CD4-positive, alpha-beta T cell treated with Interleukin-4 for 1 hour (primary cell): ENCODE data around the gene EXOSC9.
"Not testable (repeated sequence)": the region's sequence is repeated elsewhere in the genome, so short reads cannot be mapped to it uniquely, and the experiment has no call there.

Experiments used
- DNase-seq, 2 donors: peaks; one replicate each; pipeline ENCODE4 v3.0.0-alpha.2; 2020 to 2022

The EXOSC9 gene

GRCh38 chr4:121800961-121801714 is at the start of gene EXOSC9:
Gene EXOSC9, plus strand, starts transcription at chr4:121801323. Its CDS starts 102 bp downstream, at chr4:121801425.
- DNase-seq = peak; percentile 93 to 95

GRCh38 chr4:121752142-121752541 is 49.0 kb upstream of the EXOSC9 start:
- DNase-seq = not testable (repeated sequence)

GRCh38 chr4:121758925-121759568 is 42.1 kb upstream of the EXOSC9 start:
- no peak for DNase-seq

DNA sequence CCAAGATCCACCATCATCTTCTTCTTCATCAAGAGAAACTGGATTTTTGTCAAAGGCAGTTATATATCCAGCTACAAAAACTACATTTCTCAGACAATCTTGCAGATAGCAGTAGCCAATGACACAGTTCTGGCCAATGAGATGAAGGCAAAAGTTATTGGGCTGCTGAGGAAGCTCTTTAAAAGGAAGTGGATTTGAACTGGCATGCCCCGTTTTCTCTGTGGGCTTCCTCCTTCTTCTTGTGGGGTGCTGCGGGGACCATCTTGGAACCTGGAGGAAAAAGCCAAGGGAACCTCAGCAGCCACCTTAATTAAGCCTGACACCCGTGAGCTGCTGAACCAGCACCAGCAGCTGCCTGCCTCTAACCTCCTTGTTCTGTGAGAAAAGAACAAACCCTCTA is 40.9 kb upstream of the EXOSC9 start:
- no peak for DNase-seq

DNA sequence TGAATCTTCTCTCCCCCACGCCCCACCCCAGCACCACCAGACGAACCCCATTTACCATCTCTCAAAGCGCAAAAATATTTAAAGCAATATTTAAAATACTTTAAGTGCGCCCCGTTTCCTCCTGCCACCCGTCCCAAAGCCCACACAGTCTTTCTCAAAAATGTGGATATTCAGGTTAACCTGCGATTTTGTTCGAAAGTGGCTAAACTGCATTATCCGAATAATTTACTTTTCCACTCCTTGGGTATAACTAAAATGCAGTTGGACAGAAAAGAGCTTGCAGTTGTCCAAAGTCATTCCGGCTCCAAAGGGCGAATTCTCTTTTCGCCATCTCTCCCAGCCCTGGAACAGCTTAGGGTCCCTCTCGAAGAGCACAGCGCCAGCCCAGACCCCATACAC is 36.8 kb upstream of the EXOSC9 start:
- no peak for DNase-seq

GRCh38 chr4:121764702-121765367 is 36.3 kb upstream of the EXOSC9 start, which contains the start of gene SMIM43:
Gene SMIM43, minus strand, starts transcription at chr4:121765164. Its CDS starts 59 bp downstream, at chr4:121765105.
- no peak for DNase-seq

DNA sequence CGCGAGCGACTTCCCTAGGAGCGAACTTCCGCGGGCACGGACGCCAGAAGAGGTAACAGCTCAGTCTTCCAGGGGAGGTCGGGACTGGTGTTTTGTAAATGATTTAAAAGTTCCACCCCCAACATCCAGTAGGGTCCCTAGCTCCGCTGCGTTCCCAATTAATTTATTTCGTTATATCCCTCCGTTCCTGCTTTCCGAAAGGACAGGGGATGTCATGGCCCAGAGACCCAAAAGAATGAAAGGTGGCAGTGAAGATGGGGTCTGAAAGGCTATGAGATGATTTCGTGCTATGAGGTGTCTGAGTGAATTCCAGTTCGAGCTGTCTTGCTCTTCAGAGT is 35.8 kb upstream of the EXOSC9 start:
- DNase-seq = no peak

DNA sequence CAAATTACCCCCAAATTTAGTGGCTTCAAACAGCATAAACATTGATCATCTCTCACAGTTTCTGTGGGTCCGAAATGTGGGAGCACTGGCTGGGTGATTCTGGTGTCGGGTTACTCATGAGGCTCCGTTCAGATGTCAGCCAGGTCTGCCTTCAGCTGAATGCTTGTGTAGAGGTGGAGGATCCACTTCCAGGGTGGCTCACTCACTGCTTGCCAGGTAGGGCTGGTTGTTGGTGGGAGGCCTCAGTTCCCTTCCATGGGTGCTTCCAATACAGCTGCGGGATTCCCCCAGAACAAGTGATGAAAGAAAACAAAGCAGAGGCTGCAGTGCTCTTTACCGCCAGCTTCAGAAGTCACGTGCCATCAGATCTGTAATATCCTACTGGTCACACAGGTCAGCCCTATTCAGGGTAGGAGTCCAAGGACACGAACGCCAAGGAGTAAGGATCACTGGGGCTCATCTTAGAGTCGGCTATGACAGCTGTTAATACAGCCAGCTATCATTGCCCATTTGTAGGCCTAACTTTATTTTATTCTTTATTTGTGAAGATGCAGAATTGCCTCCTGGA is 35.1 kb upstream of the EXOSC9 start:
- DNase-seq = no peak

GRCh38 chr4:121767166-121767565 is 34.0 kb upstream of the EXOSC9 start:
- DNase-seq = no peak

- DNase-seq = no peak
These were observed 31.8 kb upstream of the EXOSC9 start for GRCh38 chr4:121769341-121769740.

DNA sequence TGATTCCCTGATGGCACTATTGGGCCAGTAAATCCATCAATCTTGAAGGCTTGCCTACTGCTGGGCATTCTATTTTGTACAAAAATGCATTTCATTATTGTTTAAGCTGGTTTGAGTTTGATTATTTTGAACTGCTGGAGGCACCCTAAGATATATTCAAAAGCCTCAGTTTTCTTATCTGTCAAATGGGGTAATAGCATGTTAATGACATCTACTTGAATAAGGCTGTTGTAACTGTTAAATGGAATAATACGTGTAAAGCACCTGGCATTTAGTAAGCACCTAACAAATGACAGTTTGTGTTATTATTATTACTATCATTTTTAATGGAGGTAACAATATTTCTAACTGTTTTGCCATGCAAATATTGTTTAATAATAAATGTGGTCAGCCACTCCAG is 29.3 kb upstream of the EXOSC9 start:
- no peak for DNase-seq

DNA sequence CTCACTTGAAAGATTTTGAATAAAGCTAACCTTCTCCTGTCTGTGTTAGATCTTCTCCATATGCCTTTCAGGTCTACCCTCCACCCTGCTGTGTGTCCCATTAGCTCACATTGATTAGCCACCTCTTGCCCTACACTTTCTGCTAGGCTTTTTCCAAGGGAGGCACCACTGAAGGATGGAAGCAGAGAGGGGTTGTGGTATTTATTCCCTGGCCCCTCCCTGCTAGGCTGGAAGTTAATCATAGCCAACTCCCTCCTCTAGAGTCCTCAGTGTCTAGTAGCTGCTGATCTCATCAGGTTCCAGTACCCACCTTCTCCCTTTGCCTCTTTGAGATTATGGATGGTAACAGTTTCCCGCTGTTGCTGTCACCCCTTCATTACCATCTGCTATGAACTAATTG is 27.2 kb upstream of the EXOSC9 start:
- no peak for DNase-seq

- no peak for DNase-seq
These were observed 24.3 kb upstream of the EXOSC9 start for GRCh38 chr4:121776610-121777401.

GRCh38 chr4:121777625-121778024 is 23.5 kb upstream of the EXOSC9 start:
- no peak for DNase-seq

DNA sequence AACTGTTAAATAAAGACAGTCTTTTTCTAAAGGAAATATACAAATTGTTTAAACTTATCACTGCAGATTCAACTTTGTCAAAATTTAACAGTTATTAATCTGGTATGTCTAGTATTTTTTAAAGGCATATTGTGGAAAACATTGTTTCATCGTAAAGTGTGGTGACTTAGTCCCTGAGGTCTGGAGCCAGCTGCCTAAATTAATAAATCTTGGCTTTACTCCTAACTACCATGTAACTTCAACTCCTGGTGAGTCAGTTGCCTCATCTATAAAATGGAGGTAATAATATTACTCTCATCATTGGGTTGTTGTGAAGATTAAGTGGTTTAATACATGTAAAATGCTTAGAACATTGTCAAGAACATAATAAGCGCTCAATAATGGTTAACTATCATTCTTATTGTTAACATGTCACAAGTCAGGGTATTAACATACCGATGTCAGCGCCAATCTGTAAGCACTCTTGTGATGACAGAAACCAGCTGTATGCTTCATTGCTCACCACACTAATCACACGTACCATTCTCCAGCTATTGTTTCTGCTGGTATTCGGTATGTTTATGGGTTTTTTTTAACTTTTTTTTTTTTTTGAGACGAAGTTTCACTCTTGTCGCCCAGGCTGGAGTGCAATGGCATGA is 22.0 kb upstream of the EXOSC9 start:
- DNase-seq = no peak

- DNase-seq = no peak
These were observed 17.9 kb upstream of the EXOSC9 start for GRCh38 chr4:121783210-121783609.

- no peak for DNase-seq
These were observed 16.7 kb upstream of the EXOSC9 start for GRCh38 chr4:121784401-121784800.

GRCh38 chr4:121784975-121785374 is 16.1 kb upstream of the EXOSC9 start:
- DNase-seq = no peak

- no peak for DNase-seq
These were observed 15.6 kb upstream of the EXOSC9 start for GRCh38 chr4:121785479-121785878.

- no peak for DNase-seq
These were observed 14.9 kb upstream of the EXOSC9 start for GRCh38 chr4:121786221-121786620.

- no peak for DNase-seq
These were observed 12.2 kb upstream of the EXOSC9 start for GRCh38 chr4:121788896-121789295.

DNA sequence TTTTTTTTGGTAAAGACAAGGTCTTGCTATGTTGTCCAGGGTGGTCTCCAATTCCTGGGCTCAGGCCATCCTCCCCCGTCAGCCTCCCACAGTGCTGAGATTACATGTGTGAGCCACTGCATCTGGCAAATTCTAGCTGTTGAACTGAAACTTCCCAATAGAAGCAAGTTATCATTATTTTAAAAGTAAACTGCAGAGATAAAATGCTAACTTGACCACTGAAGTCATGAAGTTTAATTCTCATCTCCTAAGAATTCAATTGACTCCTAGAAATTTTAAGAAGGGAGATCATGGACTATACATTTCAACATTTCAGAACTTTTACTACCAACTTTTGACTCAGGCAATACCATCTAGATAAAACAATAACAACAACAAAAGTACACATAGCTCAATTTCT is 11.7 kb upstream of the EXOSC9 start:
- DNase-seq = no peak
